SK-N-SH treated with all-trans-retinoic acid at 6 μM for 48 hours (cell line): Measurements from ENCODE around the gene TGM3.

Experiments
- ARNTL ChIP-seq: fragments of 450-650 bp; formaldehyde crosslinking; IDR thresholded peaks from 2 replicates; pipeline ENCODE4 v1.5.0; 2020; ENCODE audit warnings: low read depth, mild to moderate bottlenecking, moderate library complexity, borderline replicate concordance
- CREB5 ChIP-seq: fragments of 250-450 bp; sonication (Bioruptor Pico); IDR thresholded peaks from 2 replicates; pipeline ENCODE4 v1.5.1; 2020; ENCODE audit warnings: low read depth, mild to moderate bottlenecking, moderate library complexity
- TOX ChIP-seq: fragments of 250-450 bp; sonication (Bioruptor Pico); IDR thresholded peaks from 2 replicates; pipeline ENCODE4 v1.8.0; 2021; ENCODE audit warnings: mild to moderate bottlenecking, moderate library complexity, borderline replicate concordance
- ZFP3 ChIP-seq: fragments of 250-450 bp; sonication (Bioruptor Pico); IDR thresholded peaks from 2 replicates; pipeline ENCODE4 v1.5.0; 2020; ENCODE audit warnings: mild to moderate bottlenecking, moderate library complexity
- ZNF565 ChIP-seq: fragments of 450-650 bp; formaldehyde crosslinking; conservative IDR thresholded peaks from 2 replicates; pipeline ENCODE4 v1.5.0; 2020; ENCODE audit warnings: low read depth, mild to moderate bottlenecking, moderate library complexity

- TF ChIP-seq CREB5 (CRISPR knock-in tag) = no peak
- TF ChIP-seq ARNTL (CRISPR knock-in tag) = no peak
- no peak for TF ChIP-seq ZFP3 (CRISPR knock-in tag)
- TF ChIP-seq TOX = no peak
- TF ChIP-seq ZNF565 (CRISPR knock-in tag) = no peak
Measured at GRCh38 chr20:2316847-2317495, 21.2 kb downstream of the TGM3 start.
